ENCODE data around the gene PRLR.
"Not testable (repeated sequence)": the region's sequence is repeated elsewhere in the genome, so short reads cannot be mapped to it uniquely, and the experiment has no call there.

The PRLR gene

DNA sequence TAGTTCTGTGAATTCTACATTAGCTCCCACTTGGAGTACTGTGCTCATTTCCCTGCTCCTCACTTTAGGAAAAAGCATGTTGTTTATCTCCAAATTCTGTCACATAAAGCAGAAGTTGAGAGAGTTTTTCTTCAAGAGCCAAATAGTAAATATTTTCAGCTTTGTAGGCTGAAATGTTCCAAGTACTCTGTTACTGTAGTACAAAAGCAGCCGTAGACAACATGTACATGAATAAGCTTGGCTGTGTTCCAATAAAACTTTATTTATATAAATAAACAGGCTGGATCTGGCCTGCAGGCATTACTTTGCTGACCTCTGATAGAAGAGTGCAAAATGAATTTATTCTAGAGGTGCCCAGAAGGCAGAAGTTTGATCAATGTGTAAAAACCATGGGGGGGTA is 109.6 kb downstream of the PRLR start:
- DNase-seq = no peak

DNA sequence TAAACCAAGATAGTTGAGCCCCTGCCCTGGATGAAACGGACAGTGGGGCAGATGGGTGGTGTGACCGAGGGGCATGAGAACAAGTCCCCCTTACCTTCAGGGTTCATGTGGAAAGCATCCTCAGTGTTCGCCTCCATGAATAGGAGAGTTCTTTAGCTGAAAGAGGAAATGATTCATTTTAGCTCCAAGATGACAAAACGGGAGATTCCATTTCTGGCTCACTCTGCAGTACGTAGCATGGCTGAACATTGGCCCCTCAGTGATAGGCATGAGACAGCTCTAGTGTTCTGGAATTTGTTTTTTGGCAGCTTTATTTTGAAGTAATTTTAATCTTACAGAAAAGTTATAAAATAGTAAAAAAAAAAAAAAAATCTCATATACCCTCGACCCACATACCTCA is 112.3 kb downstream of the PRLR start:
- DNase-seq = no peak

DNA sequence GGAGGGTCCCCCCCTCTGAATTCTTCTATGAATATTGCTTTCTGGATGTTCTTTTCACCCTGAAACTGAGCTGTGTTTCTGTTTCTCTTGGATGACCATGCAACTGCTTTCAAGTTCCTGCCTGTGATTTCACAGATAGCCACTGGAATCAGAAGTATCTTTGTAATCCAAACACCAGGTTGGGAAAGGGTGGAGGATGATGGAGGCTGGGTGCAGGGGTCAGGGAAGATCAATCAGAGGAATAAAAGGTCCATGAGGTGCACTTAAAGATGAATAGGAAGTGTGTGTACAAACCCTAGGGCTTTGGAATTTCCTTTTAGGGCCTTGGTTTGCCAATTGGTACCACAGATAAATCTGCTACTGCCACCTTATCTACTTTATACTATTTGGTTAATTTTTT is 114.4 kb downstream of the PRLR start:
- no peak for DNase-seq

DNA sequence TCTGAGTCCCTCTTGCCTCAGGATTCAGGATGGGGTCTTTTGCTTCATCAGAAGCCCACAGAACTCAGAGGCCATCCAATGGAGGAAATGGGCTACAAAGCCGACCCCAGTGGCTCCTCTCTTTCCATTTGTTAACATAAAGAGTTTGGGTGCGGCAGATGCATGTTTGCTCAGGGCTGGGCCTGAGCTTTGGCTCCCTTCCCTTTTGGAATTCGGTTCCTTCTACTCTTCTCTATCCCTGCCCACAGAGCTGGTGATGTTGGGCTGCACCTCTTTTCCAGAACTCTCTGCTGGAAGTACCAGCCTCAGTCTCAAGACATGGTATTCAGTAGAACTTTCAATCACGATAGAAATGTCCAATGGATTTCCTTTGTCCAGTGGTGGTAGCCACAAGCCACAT is 115.6 kb downstream of the PRLR start:
- no peak for DNase-seq

GRCh38 chr5:35112300-35112699 is 118.0 kb downstream of the PRLR start:
- no peak for DNase-seq

GRCh38 chr5:35104550-35104949 is 125.7 kb downstream of the PRLR start:
- not testable (repeated sequence) for DNase-seq

DNA sequence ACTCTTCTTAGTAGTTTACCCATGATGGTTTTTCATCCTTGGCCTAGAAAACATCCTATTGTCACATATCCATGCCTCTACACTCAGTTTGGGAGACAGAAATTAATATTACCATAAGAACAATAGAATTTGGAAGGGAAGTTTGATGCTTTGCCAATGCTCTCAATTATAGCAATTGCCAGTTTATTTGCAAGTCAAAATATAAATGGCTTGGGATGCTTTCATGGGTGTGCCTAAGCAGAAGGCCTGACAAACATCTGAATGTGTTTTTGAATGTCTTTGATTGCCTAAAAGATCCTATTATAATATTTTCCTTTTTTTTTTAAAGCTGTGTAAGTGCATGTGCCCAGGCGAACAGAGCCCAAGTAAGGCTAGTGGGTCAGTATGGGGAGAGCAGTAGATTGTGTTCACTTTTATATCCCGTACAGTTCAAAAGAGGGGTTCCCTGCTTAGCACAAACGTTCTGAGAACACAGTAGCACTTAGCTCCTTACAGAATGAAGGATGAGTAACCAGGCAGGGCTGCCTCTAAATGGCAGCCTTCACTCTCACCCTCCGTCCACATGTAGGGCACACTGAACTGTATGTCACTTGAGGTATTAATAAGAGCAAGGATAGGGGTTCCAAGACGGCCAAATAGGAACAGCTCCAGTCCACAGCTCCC is 126.5 kb downstream of the PRLR start:
- DNase-seq = no peak

GRCh38 chr5:35101720-35102119 is 128.6 kb downstream of the PRLR start:
- DNase-seq = not testable (repeated sequence)

GRCh38 chr5:35101016-35101415 is 129.3 kb downstream of the PRLR start:
- no peak for DNase-seq

DNA sequence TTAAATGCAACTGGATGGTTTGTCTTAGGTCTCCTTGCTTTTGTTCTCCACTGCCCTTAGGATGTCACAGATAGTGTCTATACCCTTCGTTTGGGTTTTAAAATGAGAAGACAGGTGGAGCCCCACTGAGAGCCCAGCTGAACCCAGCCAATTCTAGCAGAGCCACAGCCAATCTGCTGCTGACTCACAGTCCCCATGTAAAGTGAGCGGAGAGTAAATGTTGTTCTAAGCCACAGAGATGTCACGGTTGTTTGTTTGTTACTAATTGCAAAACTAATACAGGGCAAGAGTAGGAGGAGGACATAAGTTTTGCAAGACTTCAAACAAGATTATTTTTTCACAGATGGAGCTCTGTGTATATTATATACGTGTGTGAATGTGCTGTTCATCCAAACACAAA is 132.1 kb downstream of the PRLR start:
- DNase-seq = no peak

DNA sequence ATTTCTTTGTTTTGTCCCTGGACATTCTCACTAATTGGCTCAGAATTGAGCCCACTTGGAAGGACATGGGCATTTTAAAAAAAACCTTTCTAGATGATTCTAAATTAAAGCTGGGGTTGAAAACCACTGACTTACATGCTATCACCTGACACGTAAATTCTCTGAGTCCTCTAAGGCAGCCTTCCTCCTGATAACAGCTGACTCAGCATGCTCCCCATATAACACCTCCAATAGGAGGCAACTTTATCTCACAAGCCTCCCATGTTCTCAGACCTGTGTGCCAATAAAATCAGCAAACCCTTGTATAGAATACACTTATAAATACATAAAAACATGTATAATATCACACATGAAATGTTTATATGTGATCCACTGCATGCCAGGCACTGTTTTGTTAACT is 133.4 kb downstream of the PRLR start:
- DNase-seq = no peak

DNA sequence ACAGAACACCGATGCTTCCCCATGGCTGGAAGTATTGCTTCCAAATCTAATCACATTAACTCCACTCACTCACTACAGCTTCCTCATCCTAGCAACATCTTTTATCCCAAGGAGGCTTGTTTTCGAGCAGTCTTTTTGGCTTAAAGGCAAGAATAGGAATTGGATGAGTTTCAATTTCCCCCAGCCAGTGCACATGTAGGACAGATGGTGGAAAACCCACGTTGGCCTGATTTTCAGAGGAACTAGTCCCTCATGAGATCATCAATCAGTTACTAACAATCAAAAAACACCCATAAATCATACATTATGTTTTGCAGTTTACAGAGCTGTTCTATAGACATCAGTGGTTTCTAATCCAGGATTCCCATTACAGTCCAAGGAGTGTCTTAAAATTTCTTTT is 134.1 kb downstream of the PRLR start:
- no peak for DNase-seq

DNA sequence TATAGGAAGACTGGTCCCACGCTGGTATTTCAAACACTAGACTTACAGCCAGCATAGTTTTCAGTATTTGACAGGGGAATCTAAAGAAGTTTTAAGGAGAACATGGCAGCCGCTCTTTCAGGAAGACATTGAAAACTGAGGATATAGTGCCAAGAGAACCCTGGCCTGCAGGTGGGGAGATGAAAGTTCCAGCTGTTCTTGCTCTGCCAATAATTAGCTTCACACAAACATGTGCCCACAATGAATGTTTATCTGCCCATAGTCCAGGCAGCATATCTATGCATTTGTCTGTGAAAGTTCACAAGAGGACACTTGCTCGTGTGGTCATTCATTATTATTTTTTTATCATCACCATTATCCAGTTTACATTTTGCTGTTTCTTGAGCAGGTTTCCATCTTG is 134.9 kb downstream of the PRLR start:
- DNase-seq = no peak

DNA sequence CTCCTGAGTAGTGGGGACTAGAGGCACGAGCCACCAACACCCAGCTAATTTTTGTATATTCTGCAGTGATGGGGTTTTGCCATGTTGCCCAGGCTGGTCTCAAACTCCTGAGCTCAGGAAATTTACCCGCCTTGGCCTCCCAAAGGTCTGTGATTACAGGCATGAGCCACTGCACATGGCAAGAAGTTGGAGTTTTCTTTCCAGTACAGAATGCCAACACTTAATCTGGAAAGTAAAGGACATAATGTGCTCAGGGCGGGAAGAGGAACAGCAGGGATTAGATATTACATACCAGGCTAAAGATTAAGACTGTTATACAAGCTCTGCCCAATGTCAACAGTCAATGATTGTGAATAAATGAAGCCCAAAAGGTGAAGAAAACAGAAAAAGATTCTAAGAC is 135.3 kb downstream of the PRLR start:
- DNase-seq = no peak

DNA sequence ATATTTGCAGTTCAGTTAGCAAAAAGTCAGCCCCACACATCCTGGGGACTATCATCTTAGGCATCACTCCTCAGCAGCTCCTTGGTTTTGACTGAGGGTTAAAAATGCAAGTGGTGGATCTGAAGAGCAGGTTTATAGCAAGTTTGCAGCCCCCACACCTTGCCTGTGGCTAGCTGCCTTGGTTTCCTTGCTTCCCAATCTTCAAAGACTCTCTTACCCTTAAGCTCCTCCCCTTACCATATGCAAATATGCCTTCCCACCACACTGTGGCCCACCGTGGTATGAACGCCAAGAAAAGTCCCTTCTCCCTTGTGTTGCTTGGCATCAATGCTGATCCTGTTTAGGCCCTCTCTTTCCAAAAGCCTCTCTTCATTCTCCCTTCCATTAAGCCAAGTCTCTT is 137.6 kb downstream of the PRLR start:
- DNase-seq = no peak

DNA sequence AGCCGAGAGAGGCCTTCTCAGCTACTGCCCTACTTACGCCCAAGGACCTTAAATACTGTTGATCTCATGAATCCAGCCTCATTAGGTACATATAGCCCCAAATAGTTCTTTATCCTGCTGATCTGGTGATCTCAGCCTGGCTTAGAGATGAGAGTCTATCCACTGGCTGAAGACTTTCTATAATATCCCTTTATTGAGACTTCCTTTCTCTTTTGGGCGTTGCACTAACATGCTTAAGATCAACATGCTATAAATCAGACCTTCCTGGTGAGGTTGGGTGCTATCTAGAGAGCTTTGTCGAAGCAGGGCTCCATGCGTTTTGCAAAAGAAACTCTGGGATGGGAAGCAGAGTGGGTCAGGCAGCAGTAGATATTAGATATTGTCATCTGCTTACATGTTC is 138.6 kb downstream of the PRLR start:
- DNase-seq = no peak

DNA sequence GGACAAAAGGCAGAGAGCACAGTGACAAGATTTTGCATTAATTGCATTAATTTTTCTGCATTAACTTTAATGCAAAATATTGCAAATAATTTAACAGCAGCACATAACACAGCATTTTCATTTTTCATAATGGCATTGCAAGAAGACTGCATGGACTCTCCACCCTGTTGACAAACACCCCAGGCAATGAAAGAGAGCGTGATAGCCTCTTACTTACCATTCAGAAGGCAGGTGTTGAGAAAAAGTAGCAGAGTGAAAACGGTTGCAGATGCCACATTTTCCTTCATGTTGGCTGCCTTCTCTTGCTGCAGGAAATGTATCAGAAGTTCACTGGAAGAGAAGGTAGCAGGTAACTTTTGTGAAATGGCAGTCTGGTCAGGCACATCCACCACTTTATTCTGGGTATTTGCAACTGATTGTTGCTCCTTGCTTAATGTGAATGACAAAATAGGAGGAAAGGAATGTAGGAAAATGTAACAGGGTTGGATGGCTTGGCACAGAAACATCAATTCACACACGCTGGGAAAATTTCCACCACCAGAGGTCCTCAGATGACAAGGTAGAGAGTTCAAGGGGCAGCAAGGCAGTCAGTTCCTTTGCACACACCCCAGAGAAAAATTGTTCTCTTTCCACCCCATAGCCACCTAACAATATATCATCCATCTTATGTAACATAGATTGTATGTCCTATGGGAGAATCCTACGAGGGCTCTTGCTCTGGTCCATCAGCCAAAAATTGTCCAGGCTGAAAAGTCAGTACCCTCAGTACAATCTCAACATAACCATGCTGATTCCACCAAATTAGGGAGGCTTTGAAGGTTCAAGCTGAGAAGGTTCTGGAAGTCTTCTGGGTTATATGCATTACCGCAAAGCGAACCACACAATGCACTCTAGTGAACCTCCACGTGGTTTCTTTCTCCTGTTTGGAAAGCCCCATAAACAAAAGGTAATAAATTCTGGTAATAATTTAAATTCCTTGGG is 140.7 kb downstream of the PRLR start:
- peak; percentile 4 for DNase-seq

GRCh38 chr5:35087991-35088390 is 142.3 kb downstream of the PRLR start:
- DNase-seq = no peak

GRCh38 chr5:35083150-35083549 is 147.1 kb downstream of the PRLR start:
- DNase-seq = no peak

DNA sequence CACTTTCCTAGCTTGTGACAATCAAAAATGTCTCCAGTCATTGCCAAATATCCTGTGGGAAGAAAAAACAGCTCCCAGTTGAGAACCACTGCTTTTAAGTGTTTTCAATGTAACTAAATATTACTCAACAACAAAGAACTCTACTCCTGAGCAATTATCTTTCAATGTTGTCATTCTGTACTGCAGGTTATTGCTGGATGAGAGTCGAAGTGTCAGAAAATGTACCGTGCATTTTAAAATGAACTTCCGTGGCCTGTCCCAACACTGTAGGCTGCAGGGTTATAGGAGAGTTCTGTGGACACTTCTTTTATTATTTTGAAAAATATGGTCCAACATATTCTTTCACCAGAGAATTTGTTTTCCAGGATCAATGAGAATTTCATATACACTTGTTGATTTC is 147.8 kb downstream of the PRLR start:
- DNase-seq = no peak

- no peak for DNase-seq
These were observed 149.2 kb downstream of the PRLR start for GRCh38 chr5:35081134-35081533.

DNA sequence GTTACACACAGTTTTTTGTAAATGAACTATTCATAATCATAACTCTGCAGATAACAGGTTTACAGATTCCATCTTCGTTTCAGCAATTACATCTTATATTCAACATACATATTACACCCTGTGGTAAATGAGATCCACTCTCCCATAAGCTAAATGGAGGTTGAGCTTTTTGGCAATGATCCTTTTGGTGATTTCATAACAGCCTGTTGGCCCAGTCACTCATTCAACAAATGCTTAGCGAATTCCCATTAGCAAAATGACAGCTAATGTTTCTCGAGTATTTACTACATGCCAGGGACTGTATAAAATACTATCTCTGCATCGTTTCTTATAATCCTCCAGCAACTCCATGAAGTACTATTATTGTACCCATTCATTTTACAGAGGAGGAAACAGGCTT is 157.1 kb downstream of the PRLR start:
- DNase-seq = no peak

GRCh38 chr5:35069188-35069587 is 161.1 kb downstream of the PRLR start:
- DNase-seq = no peak

DNA sequence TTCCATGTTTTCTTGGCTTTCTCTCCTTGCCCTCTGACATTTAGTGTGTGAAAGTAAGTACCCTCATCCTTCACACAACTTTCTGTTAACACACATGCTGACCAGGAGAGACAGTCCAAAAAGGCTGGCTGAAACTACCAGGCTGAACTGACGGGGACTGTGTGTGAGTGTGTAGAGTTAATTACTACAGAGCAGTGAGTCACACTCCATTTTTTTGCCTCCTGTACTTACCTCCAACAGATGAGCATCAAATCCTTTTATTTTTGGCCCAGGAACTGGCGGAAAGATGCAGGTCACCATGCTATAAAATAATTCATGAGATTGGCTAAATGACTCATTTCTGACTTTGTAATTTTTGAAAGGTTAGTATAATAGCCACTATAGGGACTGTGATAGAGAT is 162.3 kb downstream of the PRLR start:
- no peak for DNase-seq
